ENCODE data around the gene SBNO1.
A peak's percentile ranks its signal among the peaks of the same experiment; 100 is the strongest.
"Not testable (repeated sequence)": the region's sequence is repeated elsewhere in the genome, so short reads cannot be mapped to it uniquely, and the experiment has no call there.

Gene SBNO1

GRCh38 chr12:123388177-123388950 lies 23.7 kb upstream of the SBNO1 start:
- no peak for DNase-seq

- no peak for DNase-seq
Measured at GRCh38 chr12:123387508-123388176, 23.0 kb upstream of the SBNO1 start.

- not testable (repeated sequence) for DNase-seq
Measured at GRCh38 chr12:123385536-123385935, 20.9 kb upstream of the SBNO1 start.

GRCh38 chr12:123384994-123385376 lies 20.3 kb upstream of the SBNO1 start:
- DNase-seq: no peak

- no peak for DNase-seq
Measured at GRCh38 chr12:123384318-123384993, 19.8 kb upstream of the SBNO1 start.

GRCh38 chr12:123382684-123383083 lies 18.0 kb upstream of the SBNO1 start:
- no peak for DNase-seq

GRCh38 chr12:123379391-123379790 lies 14.7 kb upstream of the SBNO1 start:
- DNase-seq: no peak

GRCh38 chr12:123372415-123372814 lies 7.8 kb upstream of the SBNO1 start:
- DNase-seq: not testable (repeated sequence)

- not testable (repeated sequence) for DNase-seq
Measured at GRCh38 chr12:123371667-123372368, 7.2 kb upstream of the SBNO1 start.

- no peak for DNase-seq
Measured at GRCh38 chr12:123369229-123369628, 4.6 kb upstream of the SBNO1 start.

- not testable (repeated sequence) for DNase-seq
Measured at GRCh38 chr12:123368431-123368830, 3.8 kb upstream of the SBNO1 start.

- DNase-seq: no peak
Measured at GRCh38 chr12:123367511-123367910, 2.9 kb upstream of the SBNO1 start.

GRCh38 chr12:123365025-123365917 lies 624 bp upstream of the SBNO1 start:
- DNase-seq: peak; percentile 93

- no peak for DNase-seq
Measured at GRCh38 chr12:123363740-123364531, 711 bp downstream of the SBNO1 start.

- DNase-seq: no peak
Measured at GRCh38 chr12:123363390-123363739, 1.3 kb downstream of the SBNO1 start.

- no peak for DNase-seq
Measured at GRCh38 chr12:123358035-123358434, 6.6 kb downstream of the SBNO1 start.

- no peak for DNase-seq
Measured at GRCh38 chr12:123356159-123356670, 8.4 kb downstream of the SBNO1 start.

GRCh38 chr12:123354600-123354999 lies 10.0 kb downstream of the SBNO1 start:
- no peak for DNase-seq

- no peak for DNase-seq
Measured at GRCh38 chr12:123351349-123351748, 13.3 kb downstream of the SBNO1 start.

GRCh38 chr12:123346946-123347345 lies 17.7 kb downstream of the SBNO1 start:
- no peak for DNase-seq

- no peak for DNase-seq
Measured at GRCh38 chr12:123344086-123344485, 20.6 kb downstream of the SBNO1 start.

Measured in NCI-H1694 (cell line).